ENCODE measurements around the gene KCNN3. TPM values are rescaled to one million over a fixed set of nuclear protein-coding genes. Genes with fewer than 3 reads are reported as not detected.

Gene KCNN3
- total and polyA plus RNA-seq, 2 of the 13 experiments (the other 11 are each of a cell fraction or from before 2014, with no cell fraction given) = not detected

DNA sequence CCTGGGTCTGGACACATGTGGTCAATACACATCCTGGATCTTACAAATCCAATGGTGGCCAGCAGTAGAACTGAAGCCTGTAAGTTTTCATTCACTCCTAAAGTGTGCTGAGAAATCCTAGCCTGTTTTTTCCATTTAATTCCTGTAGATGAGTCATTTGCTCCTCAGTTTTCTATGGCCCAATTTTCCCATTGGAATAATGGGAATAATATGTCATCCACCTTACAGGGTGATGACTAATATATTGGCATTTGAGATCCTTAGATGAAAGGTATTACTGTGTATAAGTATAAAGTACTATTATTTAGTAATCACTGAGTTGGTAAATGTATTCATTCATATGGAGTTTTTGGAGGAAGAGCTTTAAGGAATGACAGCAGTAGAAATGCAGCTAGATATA, 172.4 kb downstream of the KCNN3 start:
- FAIRE-seq (no peak), ATAC-seq (no peak), DNase-seq (ENCODE audit: low spot score) (no peak)
- Histone ChIP-seq H3K9ac (ENCODE audit: insufficient read depth, low read depth, low read length) (no peak overlapping the region), H2AFZ (ENCODE audit: low read length) (no peak overlapping the region), H3K4me2 (ENCODE audit: low read depth, low read length) (no peak overlapping the region; the same call in 1 of the 2 replicates), H3K4me1 (ENCODE audit: insufficient read depth, low read length) (peaks cover 23% of the 10 kb centered on the region), H3K9me3 (ENCODE audit: low read length) (no peaks in the 10 kb centered on the region), H3K27ac (ENCODE audit: extremely low read length, insufficient read depth, low read length) (no peak overlapping the region), H3K36me3 (replicated peaks in 1 of 2; ENCODE audit: control insufficient read depth in 1 of 2, insufficient read depth in 2 of 2, low read length in 2 of 2) (no peaks in the 10 kb centered on the region), H3K4me3 (replicated peaks in 1 of 3; ENCODE audit: insufficient read depth in 1 of 3, low read depth in 2 of 3, low read length in 3 of 3) (no peak overlapping the region), H3K27me3 (ENCODE audit: control insufficient read depth in 1 of 2, insufficient read depth in 2 of 2, low read length in 2 of 2) (peaks cover 0 to 4% of the 10 kb centered on the region in 2 experiments; a peak in 3 of 5 replicates), H3K79me2 (ENCODE audit: insufficient read depth, low read length) (no peaks in the 10 kb centered on the region), H4K20me1 (ENCODE audit: insufficient read depth, low read length) (no peaks in the 10 kb centered on the region)
- POLR2A ChIA-PET = no interaction called here
- intact Hi-C loops (cut with micrococcal nuclease; ENCODE audit: unreplicated experiment) (no loop called here), in situ Hi-C loops (cut with HindIII; ENCODE audit: extremely low pct_ligation_motif_present, low pct_unique_long_range_greater_than_20kb) (no loop called here)
- BruUV-seq (replicated peaks) = no TSS peak
- CTCF ChIA-PET (ENCODE audit: low intra/inter-chr PET ratio, low total read pairs) = no interaction called here
- TF ChIP-seq ZNF740 (CRISPR knock-in tag; IDR thresholded peaks at IDR 0.05) = no peak
- no peak for TF ChIP-seq FLYWCH1 (CRISPR knock-in tag; IDR thresholded peaks at IDR 0.05)
- TF ChIP-seq ZBTB40 (IDR thresholded peaks at IDR 0.05) = no peak
- TF ChIP-seq ZBTB40 (CRISPR knock-in tag; IDR thresholded peaks at IDR 0.05) = no peak
- TF ChIP-seq ARID4A (CRISPR knock-in tag; IDR thresholded peaks at IDR 0.05; ENCODE audit: borderline replicate concordance) = no peak
- TF ChIP-seq ZNF83 (CRISPR knock-in tag; IDR thresholded peaks at IDR 0.05; ENCODE audit: borderline replicate concordance) = no peak
- no peak for TF ChIP-seq THAP7 (CRISPR knock-in tag; IDR thresholded peaks at IDR 0.05)

All from HepG2 (cell line).